HCT116 (cell line): ENCODE measurements around the gene MED13L. TPM values are rescaled to one million over a fixed set of nuclear protein-coding genes. Genes with fewer than 3 reads are reported as not detected.

Experiments used
- ATAC-seq: fragments of 200-7000 bp; cut with Tn5 transposase; 2 replicates; pipeline ENCODE4 v1.9.1; 2020; ENCODE audit warnings: mild to moderate bottlenecking, moderate library complexity
- BruUV-seq: library from RNA; stranded (reverse); fragments of 400-500 nt; replicated peaks from 2 replicates; lab custom pipeline; 2021; lab: Mats Ljungman, UMichigan
- CTCF ChIA-PET: fragments of 300-600 bp; sonication (Branson Sonifier 250); formaldehyde crosslinking; loops from one replicate; lab custom pipeline; 2021; ENCODE audit warnings: antibody characterized with exemption; lab: Charles Lee
- POLR2A ChIA-PET: fragments of 300-600, 350-600 bp; sonication (Branson Sonifier 250); formaldehyde crosslinking; loops from one replicate; lab custom pipeline; 2021; ENCODE audit warnings: antibody characterized with exemption; lab: Charles Lee
- RAD21 ChIA-PET, 2 experiments: fragments of 300-600 bp; sonication (Branson Sonifier 250); formaldehyde crosslinking; loops; one replicate each; lab custom pipeline; 2023; ENCODE audit warnings: low total read pairs in 2 of 2; ENCODE audit not compliant: uncharacterized antibody in 2 of 2, unreplicated experiment in 2 of 2, low non-redundant PET in 1 of 2; lab: Charles Lee
- DNase-seq: peaks from one replicate; pipeline ENCODE4 v3.0.0-alpha.2; 2010; ENCODE audit warnings: low read depth, low spot score
- H2AFZ ChIP-seq: fragments of 200-600 bp; shearing (Covaris generic), sonication (generic); 2 replicates; pipeline ENCODE4 v1.6.1; 2017; ENCODE audit warnings: low read depth, mixed run types, mixed read lengths, antibody characterized with exemption, low read length; ENCODE audit not compliant: poor library complexity, severe bottlenecking
- H3K27ac ChIP-seq: 2 replicates; pipeline ENCODE4 v1.5.1; 2012; ENCODE audit warnings: low read depth, low read length
- H3K27me3 ChIP-seq: fragments of 200-600 bp; sonication (generic); 2 replicates; pipeline ENCODE4 v1.6.1; 2016; ENCODE audit warnings: mixed run types, low read length, mixed read lengths; ENCODE audit not compliant: insufficient read depth
- H3K36me3 ChIP-seq, 2 experiments: fragments of 200-500 bp in 1 of 2; fragments of 200-600 bp in 1 of 2; sonication (Bioruptor generic) in 1 of 2; sonication (generic) in 1 of 2; 2 replicates each; pipeline versions ENCODE4 v1.5.1 to v1.6.1; 2014 to 2016; ENCODE audit warnings: low read length in 2 of 2, inconsistent platforms in 1 of 2, mixed read lengths in 1 of 2, mixed run types in 1 of 2; ENCODE audit not compliant: insufficient read depth in 2 of 2, control insufficient read depth in 1 of 2
- H3K4me1 ChIP-seq, 2 experiments: fragments of 200-600 bp in 1 of 2; sonication (generic) in 1 of 2; 2 replicates each; pipeline versions ENCODE4 v1.5.1 to v1.6.1; 2012 to 2017; ENCODE audit warnings: low read length in 2 of 2, inconsistent platforms in 1 of 2, mild to moderate bottlenecking in 1 of 2, mixed read lengths in 1 of 2, mixed run types in 1 of 2, moderate library complexity in 1 of 2; ENCODE audit not compliant: insufficient read depth in 2 of 2, control insufficient read depth in 1 of 2
- H3K4me2 ChIP-seq: fragments of 200-600 bp; sonication (generic); 2 replicates; pipeline ENCODE4 v1.6.1; 2017; ENCODE audit warnings: mixed run types, low read length, mixed read lengths
- H3K4me3 ChIP-seq, 2 experiments: fragments of 200-600 bp in 1 of 2; sonication (generic) in 1 of 2; replicated peaks in 1 of 2; 2 replicates each; pipeline ENCODE4 v1.5.1; 2011 to 2016; ENCODE audit warnings: low read length in 2 of 2, control low read depth in 1 of 2, low read depth in 1 of 2, mild to moderate bottlenecking in 1 of 2, mixed read lengths in 1 of 2, mixed run types in 1 of 2
- H3K79me2 ChIP-seq: fragments of 200-600 bp; sonication (generic); 2 replicates; pipeline ENCODE4 v1.6.1; 2017; ENCODE audit warnings: mild to moderate bottlenecking, mixed run types, low read length, moderate library complexity, mixed read lengths; ENCODE audit not compliant: insufficient read depth
- H3K9ac ChIP-seq: fragments of 200-600 bp; sonication (generic); 2 replicates; pipeline ENCODE4 v1.6.1; 2016; ENCODE audit warnings: low read length, mixed read lengths
- H3K9me2 ChIP-seq: fragments of 200-600 bp; sonication (generic), shearing (Covaris generic); 2 replicates; pipeline ENCODE4 v1.6.1; 2017; ENCODE audit warnings: mixed run types, mild to moderate bottlenecking, moderate library complexity; ENCODE audit not compliant: insufficient read depth
- H3K9me3 ChIP-seq, 2 experiments: fragments of 200-500 bp in 1 of 2; fragments of 200-600 bp in 1 of 2; sonication (Bioruptor generic) in 1 of 2; sonication (generic) in 1 of 2; 2 replicates each; pipeline ENCODE4 v1.6.1; 2014 to 2017; ENCODE audit warnings: low read length in 2 of 2, mixed read lengths in 2 of 2, inconsistent platforms in 1 of 2, low read depth in 1 of 2, mild to moderate bottlenecking in 1 of 2, mixed run types in 1 of 2, moderate library complexity in 1 of 2; ENCODE audit not compliant: control insufficient read depth in 1 of 2, insufficient read depth in 1 of 2
- H4K20me1 ChIP-seq: fragments of 200-600 bp; sonication (generic), shearing (Covaris generic); 2 replicates; pipeline ENCODE4 v1.6.1; 2017; ENCODE audit warnings: mixed run types, mild to moderate bottlenecking, moderate library complexity; ENCODE audit not compliant: insufficient read depth
- CBX3 ChIP-seq: IDR thresholded peaks from 2 replicates; pipeline ENCODE4 v1.6.1; 2012; ENCODE audit warnings: low read depth
- EGR1 ChIP-seq: IDR thresholded peaks from 2 replicates; pipeline ENCODE4 v1.6.1; 2012; ENCODE audit warnings: low read depth
- ELF1 ChIP-seq: IDR thresholded peaks from 2 replicates; pipeline ENCODE4 v1.6.1; 2012; ENCODE audit warnings: low read depth, borderline replicate concordance
- EZH2 ChIP-seq: fragments of 200-600 bp; sonication (generic); IDR thresholded peaks from 2 replicates; pipeline ENCODE4 v1.6.1; 2017; ENCODE audit warnings: antibody characterized with exemption, mixed run types
- EZH2phosphoT487 ChIP-seq: fragments of 200-600 bp; IDR thresholded peaks from 2 replicates; pipeline ENCODE4 v1.6.1; 2018; ENCODE audit warnings: antibody characterized with exemption, borderline replicate concordance
- JUND ChIP-seq: IDR thresholded peaks from 2 replicates; pipeline ENCODE4 v1.6.1; 2012
- POLR2A ChIP-seq: IDR thresholded peaks from 2 replicates; pipeline ENCODE4 v1.7.0; 2011; ENCODE audit warnings: borderline replicate concordance; ENCODE audit not compliant: insufficient read depth, insufficient read length; ENCODE audit errors: extremely low read depth
- POLR2AphosphoS5 ChIP-seq: IDR thresholded peaks from 2 replicates; pipeline ENCODE4 v1.6.1; 2011; ENCODE audit warnings: mild to moderate bottlenecking, low read depth, low read length, moderate library complexity
- RAD21 ChIP-seq: IDR thresholded peaks from 2 replicates; pipeline ENCODE4 v1.6.1; 2012; ENCODE audit warnings: low read depth, mild to moderate bottlenecking
- SIN3A ChIP-seq: IDR thresholded peaks from 2 replicates; pipeline ENCODE4 v1.6.1; 2012; ENCODE audit warnings: low read depth
- SRF ChIP-seq: IDR thresholded peaks from 2 replicates; pipeline ENCODE4 v1.6.1; 2012; ENCODE audit warnings: low read depth
- TCF7L2 ChIP-seq: IDR thresholded peaks from 2 replicates; pipeline ENCODE4 v1.7.0; 2011; ENCODE audit warnings: borderline replicate concordance, inconsistent platforms; ENCODE audit not compliant: insufficient read depth, insufficient read length; ENCODE audit errors: extremely low read depth
- YY1 ChIP-seq: IDR thresholded peaks from 2 replicates; pipeline ENCODE4 v1.6.1; 2011; ENCODE audit warnings: low read length, low read depth, moderate library complexity, mild to moderate bottlenecking; ENCODE audit not compliant: insufficient replicate concordance; ENCODE audit errors: extremely low read depth
- intact Hi-C: fragments of 100-400 bp; cut with micrococcal nuclease; formaldehyde crosslinking; loops from 2 replicates; pipeline ENCODE4 v1.10.0; 2022
- total RNA-seq: library from RNA; stranded (reverse); gene quantifications from one replicate; pipeline ENCODE4 v1.2.1, GENCODE V29; 2021; ENCODE audit not compliant: unreplicated experiment
- TF ChIP-seq, protein P1 (sequence below): IDR thresholded peaks from 2 replicates; pipeline ENCODE4 v1.6.1; 2012
- TF ChIP-seq, protein P2 (sequence below): IDR thresholded peaks from 2 replicates; pipeline ENCODE4 v1.6.1; 2011; ENCODE audit warnings: mild to moderate bottlenecking, low read length, moderate library complexity; ENCODE audit not compliant: insufficient replicate concordance; ENCODE audit errors: extremely low read depth
- TF ChIP-seq, protein P3 (sequence below): IDR thresholded peaks from 2 replicates; pipeline ENCODE4 v1.6.1; 2012
- TF ChIP-seq, protein P4 (sequence below), 3 experiments: fragments of 200-600 bp in 1 of 3; sonication (generic) in 1 of 3; IDR thresholded peaks in 2 of 3; conservative IDR thresholded peaks in 1 of 3; 2 replicates each; pipeline ENCODE4 v1.5.1; 2012 to 2017; ENCODE audit warnings: low read depth in 2 of 3, low read length in 2 of 3, antibody characterized with exemption in 1 of 3, borderline replicate concordance in 1 of 3, control low read depth in 1 of 3, mild to moderate bottlenecking in 1 of 3, mixed read lengths in 1 of 3, mixed run types in 1 of 3, moderate library complexity in 1 of 3; ENCODE audit not compliant: insufficient read depth in 1 of 3

Gene MED13L
- total RNA-seq, 1 experiment from 2014 or later: 176 TPM

DNA sequence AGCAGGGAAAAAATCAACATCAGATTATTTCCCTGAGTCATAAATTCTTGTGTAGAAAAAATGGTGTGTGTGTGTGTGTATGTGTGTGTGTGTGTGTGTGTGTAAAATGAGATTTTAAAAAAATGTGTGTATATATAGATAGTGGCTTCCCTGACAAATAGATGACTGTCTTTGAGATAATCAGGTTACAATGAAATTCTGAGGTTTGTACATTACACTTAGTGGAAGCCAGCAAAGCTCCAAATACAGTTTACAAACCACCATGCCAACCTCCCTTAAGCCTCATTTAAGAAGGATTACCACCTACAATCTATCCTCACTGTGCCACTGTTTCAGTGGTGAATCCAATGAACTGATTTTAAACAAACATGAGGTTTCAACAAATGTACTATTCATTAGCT is 93.8 kb downstream of the MED13L start:
- Histone ChIP-seq H2AFZ (no peak overlapping the region), H3K4me3 (no peak overlapping the region), H3K36me3 (no peaks in the 10 kb centered on the region), H3K4me1 (peaks cover 0 to 7% of the 10 kb centered on the region in 2 experiments; a peak in 2 of 4 replicates), H3K27me3 (no peaks in the 10 kb centered on the region), H4K20me1 (peaks cover 55% of the 10 kb centered on the region; the same call in 1 of the 2 replicates), H3K9me2 (no peaks in the 10 kb centered on the region), H3K9me3 (no peaks in the 10 kb centered on the region), H3K79me2 (peaks cover 100% of the 10 kb centered on the region), H3K4me2 (no peak overlapping the region), H3K9ac (no peak overlapping the region), H3K27ac (no peak overlapping the region)
- DNase-seq (no peak), ATAC-seq (no peak)
- BruUV-seq: no TSS peak
- CTCF ChIA-PET: no interaction called here
- intact Hi-C loops: no loop called here
- POLR2A ChIA-PET: no interaction called here
- RAD21 ChIA-PET: no interaction called here
- TF ChIP-seq, protein P1, sequence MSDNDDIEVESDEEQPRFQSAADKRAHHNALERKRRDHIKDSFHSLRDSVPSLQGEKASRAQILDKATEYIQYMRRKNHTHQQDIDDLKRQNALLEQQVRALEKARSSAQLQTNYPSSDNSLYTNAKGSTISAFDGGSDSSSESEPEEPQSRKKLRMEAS: no peak
- TF ChIP-seq, protein P2, sequence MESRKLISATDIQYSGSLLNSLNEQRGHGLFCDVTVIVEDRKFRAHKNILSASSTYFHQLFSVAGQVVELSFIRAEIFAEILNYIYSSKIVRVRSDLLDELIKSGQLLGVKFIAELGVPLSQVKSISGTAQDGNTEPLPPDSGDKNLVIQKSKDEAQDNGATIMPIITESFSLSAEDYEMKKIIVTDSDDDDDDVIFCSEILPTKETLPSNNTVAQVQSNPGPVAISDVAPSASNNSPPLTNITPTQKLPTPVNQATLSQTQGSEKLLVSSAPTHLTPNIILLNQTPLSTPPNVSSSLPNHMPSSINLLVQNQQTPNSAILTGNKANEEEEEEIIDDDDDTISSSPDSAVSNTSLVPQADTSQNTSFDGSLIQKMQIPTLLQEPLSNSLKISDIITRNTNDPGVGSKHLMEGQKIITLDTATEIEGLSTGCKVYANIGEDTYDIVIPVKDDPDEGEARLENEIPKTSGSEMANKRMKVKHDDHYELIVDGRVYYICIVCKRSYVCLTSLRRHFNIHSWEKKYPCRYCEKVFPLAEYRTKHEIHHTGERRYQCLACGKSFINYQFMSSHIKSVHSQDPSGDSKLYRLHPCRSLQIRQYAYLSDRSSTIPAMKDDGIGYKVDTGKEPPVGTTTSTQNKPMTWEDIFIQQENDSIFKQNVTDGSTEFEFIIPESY: no peak
- TF ChIP-seq, protein P3, sequence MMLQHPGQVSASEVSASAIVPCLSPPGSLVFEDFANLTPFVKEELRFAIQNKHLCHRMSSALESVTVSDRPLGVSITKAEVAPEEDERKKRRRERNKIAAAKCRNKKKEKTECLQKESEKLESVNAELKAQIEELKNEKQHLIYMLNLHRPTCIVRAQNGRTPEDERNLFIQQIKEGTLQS: no peak
- no peak for TF ChIP-seq YY1
- no peak for TF ChIP-seq EGR1
- no peak for TF ChIP-seq SRF
- TF ChIP-seq, protein P4, sequence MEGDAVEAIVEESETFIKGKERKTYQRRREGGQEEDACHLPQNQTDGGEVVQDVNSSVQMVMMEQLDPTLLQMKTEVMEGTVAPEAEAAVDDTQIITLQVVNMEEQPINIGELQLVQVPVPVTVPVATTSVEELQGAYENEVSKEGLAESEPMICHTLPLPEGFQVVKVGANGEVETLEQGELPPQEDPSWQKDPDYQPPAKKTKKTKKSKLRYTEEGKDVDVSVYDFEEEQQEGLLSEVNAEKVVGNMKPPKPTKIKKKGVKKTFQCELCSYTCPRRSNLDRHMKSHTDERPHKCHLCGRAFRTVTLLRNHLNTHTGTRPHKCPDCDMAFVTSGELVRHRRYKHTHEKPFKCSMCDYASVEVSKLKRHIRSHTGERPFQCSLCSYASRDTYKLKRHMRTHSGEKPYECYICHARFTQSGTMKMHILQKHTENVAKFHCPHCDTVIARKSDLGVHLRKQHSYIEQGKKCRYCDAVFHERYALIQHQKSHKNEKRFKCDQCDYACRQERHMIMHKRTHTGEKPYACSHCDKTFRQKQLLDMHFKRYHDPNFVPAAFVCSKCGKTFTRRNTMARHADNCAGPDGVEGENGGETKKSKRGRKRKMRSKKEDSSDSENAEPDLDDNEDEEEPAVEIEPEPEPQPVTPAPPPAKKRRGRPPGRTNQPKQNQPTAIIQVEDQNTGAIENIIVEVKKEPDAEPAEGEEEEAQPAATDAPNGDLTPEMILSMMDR (IDR thresholded peaks at IDR 0.05 in 2 of 3, conservative IDR thresholded peaks at IDR 0.05 in 1 of 3; ENCODE audit: borderline replicate concordance in 1 of 3, insufficient read depth in 1 of 3, low read depth in 2 of 3, low read length in 2 of 3): no peak
- TF ChIP-seq POLR2AphosphoS5: no peak
- TF ChIP-seq JUND: no peak
- TF ChIP-seq RAD21: no peak
- TF ChIP-seq SIN3A: no peak
- TF ChIP-seq POLR2A: no peak
- no peak for TF ChIP-seq CBX3
- no peak for TF ChIP-seq EZH2
- TF ChIP-seq ELF1: no peak
- no peak for TF ChIP-seq EZH2phosphoT487
- no peak for TF ChIP-seq TCF7L2
